GM12878 (cell line): ENCODE data around the gene METTL9. TPM values are rescaled to one million over a fixed set of nuclear protein-coding genes. Genes with fewer than 3 reads are reported as not detected.

ENCODE experiments used
- ATAC-seq: fragments of 200-7000 bp; cut with Tn5 transposase; 3 replicates; pipeline ENCODE4 v1.9.1; 2020; ENCODE audit warnings: mild to moderate bottlenecking, moderate library complexity
- BruUV-seq: library from RNA; stranded (reverse); fragments of 400-500 nt; replicated peaks from 2 replicates; lab custom pipeline; 2021; lab: Mats Ljungman, UMichigan
- CTCF ChIA-PET: fragments of 300-600 bp; sonication (Branson Sonifier 250); formaldehyde crosslinking; extraction: SDS; loops from one replicate; lab custom pipeline; 2021; ENCODE audit warnings: inconsistent platforms; lab: Yijun Ruan, JAX
- POLR2A ChIA-PET: fragments of 350-600 bp; formaldehyde crosslinking; extraction: SDS; loops from one replicate; lab custom pipeline; 2021; ENCODE audit warnings: inconsistent platforms; lab: Charles Lee
- RAD21 ChIA-PET: fragments of 300-600 bp; sonication (Branson Sonifier 250); formaldehyde crosslinking; loops from one replicate; lab custom pipeline; 2023; ENCODE audit warnings: antibody characterized with exemption; ENCODE audit not compliant: unreplicated experiment; lab: Charles Lee
- SMC1A ChIA-PET: fragments of 300-600 bp; sonication (Branson Sonifier 250); formaldehyde crosslinking; loops from one replicate; lab custom pipeline; 2023; ENCODE audit not compliant: unreplicated experiment, uncharacterized antibody; lab: Charles Lee
- DNase-seq: peaks from one replicate; pipeline ENCODE4 v3.0.0-alpha.2; 2011; ENCODE audit warnings: low read depth, low spot score
- FAIRE-seq: peaks from 3 replicates; lab custom pipeline; 2011; peaks lifted over from hg19 to GRCh38; lab: Jason Lieb, UNC
- H2AFZ ChIP-seq: 2 replicates; pipeline ENCODE4 v1.6.0; 2011; ENCODE audit warnings: low read depth, low read length, control low read depth; ENCODE audit not compliant: control insufficient read depth
- H3K27ac ChIP-seq: 2 replicates; pipeline ENCODE4 v1.5.1; 2011; ENCODE audit warnings: control low read depth; ENCODE audit not compliant: control insufficient read depth, insufficient read depth
- H3K27me3 ChIP-seq, 2 experiments: replicated peaks in 1 of 2; 2 replicates each; pipeline versions ENCODE4 v1.6.0 to v1.6.1; 2011; ENCODE audit warnings: low read length in 1 of 2; ENCODE audit not compliant: control insufficient read depth in 2 of 2, insufficient read depth in 2 of 2
- H3K36me3 ChIP-seq, 2 experiments: 2 replicates each; pipeline ENCODE4 v1.5.1; 2011; ENCODE audit warnings: low read length in 1 of 2; ENCODE audit not compliant: control insufficient read depth in 2 of 2, insufficient read depth in 2 of 2
- H3K4me1 ChIP-seq: 2 replicates; pipeline ENCODE4 v1.6.1; 2011; ENCODE audit warnings: mild to moderate bottlenecking, low read length, moderate library complexity, mixed read lengths; ENCODE audit not compliant: control insufficient read depth, insufficient read depth
- H3K4me2 ChIP-seq: 2 replicates; pipeline ENCODE4 v1.6.0; 2011; ENCODE audit warnings: control low read depth; ENCODE audit not compliant: control insufficient read depth, insufficient read depth
- H3K4me3 ChIP-seq: fragments of 200-600 bp; sonication (generic); 2 replicates; pipeline ENCODE4 v1.5.1; 2016
- H3K79me2 ChIP-seq: 2 replicates; pipeline ENCODE4 v1.6.0; 2011; ENCODE audit warnings: low read length; ENCODE audit not compliant: control insufficient read depth, insufficient read depth
- H3K9ac ChIP-seq: 2 replicates; pipeline ENCODE4 v1.8.0; 2011; ENCODE audit warnings: low read length, control low read depth, mixed read lengths; ENCODE audit not compliant: control insufficient read depth, insufficient read depth
- H3K9me3 ChIP-seq: replicated peaks from 3 replicates; pipeline ENCODE4 v1.5.1; 2011; ENCODE audit warnings: mild to moderate bottlenecking, low read length; ENCODE audit not compliant: control insufficient read depth, insufficient read depth
- H4K20me1 ChIP-seq: 2 replicates; pipeline ENCODE4 v1.6.0; 2011; ENCODE audit not compliant: control insufficient read depth, insufficient read depth
- ATF7 ChIP-seq: fragments of 450-650 bp; IDR thresholded peaks from 2 replicates; pipeline ENCODE4 v1.6.1; 2016; ENCODE audit warnings: low read depth, mild to moderate bottlenecking
- BCLAF1 ChIP-seq: fragments of 450-650 bp; IDR thresholded peaks from 2 replicates; pipeline ENCODE4 v1.6.1; 2017; ENCODE audit warnings: antibody characterized with exemption, mild to moderate bottlenecking, moderate library complexity
- BHLHE40 ChIP-seq, 2 experiments: fragments of 450-650 bp in 1 of 2; IDR thresholded peaks; 2 replicates each; pipeline ENCODE4 v1.6.1; 2011 to 2017; ENCODE audit warnings: low read depth in 2 of 2, borderline replicate concordance in 1 of 2, improper control_type of control experiment in 1 of 2, low read length in 1 of 2, mild to moderate bottlenecking in 1 of 2
- HDGF ChIP-seq: fragments of 450-650 bp; IDR thresholded peaks from 2 replicates; pipeline ENCODE4 v1.6.1; 2016; ENCODE audit warnings: antibody characterized with exemption
- IKZF2 ChIP-seq, 2 experiments: fragments of 450-650 bp; IDR thresholded peaks; 2 replicates each; pipeline ENCODE4 v1.6.1; 2017; ENCODE audit warnings: mild to moderate bottlenecking in 2 of 2, moderate library complexity in 2 of 2
- KLF5 ChIP-seq: fragments of 450-650 bp; IDR thresholded peaks from 2 replicates; pipeline ENCODE4 v1.6.1; 2014; ENCODE audit warnings: mild to moderate bottlenecking; ENCODE audit not compliant: partially characterized antibody
- MTA2 ChIP-seq: fragments of 450-650 bp; IDR thresholded peaks from 2 replicates; pipeline ENCODE4 v1.6.1; 2016; ENCODE audit warnings: low read depth, mild to moderate bottlenecking, moderate library complexity
- NFXL1 ChIP-seq: fragments of 450-650 bp; IDR thresholded peaks from 2 replicates; pipeline ENCODE4 v1.6.1; 2017; ENCODE audit warnings: antibody characterized with exemption, mild to moderate bottlenecking, borderline replicate concordance
- SMARCA5 ChIP-seq: fragments of 450-650 bp; IDR thresholded peaks from 2 replicates; pipeline ENCODE4 v1.6.1; 2017; ENCODE audit warnings: mild to moderate bottlenecking
- SREBF1 ChIP-seq: IDR thresholded peaks from 2 replicates; pipeline ENCODE4 v1.6.1; 2012; ENCODE audit warnings: mild to moderate bottlenecking, low read length
- SUZ12 ChIP-seq: fragments of 200-600 bp; sonication (generic); IDR thresholded peaks from one replicate; pipeline ENCODE4 v1.6.1; 2018; ENCODE audit warnings: antibody characterized with exemption, mild to moderate bottlenecking; ENCODE audit not compliant: unreplicated experiment
- USF1 ChIP-seq: IDR thresholded peaks from 2 replicates; pipeline ENCODE4 v1.6.1; 2011; ENCODE audit warnings: borderline replicate concordance, low read depth, mild to moderate bottlenecking, moderate library complexity, mixed read lengths, low read length; ENCODE audit not compliant: insufficient read depth; ENCODE audit errors: extremely low read length
- ZNF217 ChIP-seq: fragments of 450-650 bp; IDR thresholded peaks from 2 replicates; pipeline ENCODE4 v1.6.1; 2017; ENCODE audit warnings: antibody characterized with exemption, mild to moderate bottlenecking
- ZNF24 ChIP-seq: fragments of 450-650 bp; IDR thresholded peaks from 2 replicates; pipeline ENCODE4 v1.6.1; 2017; ENCODE audit warnings: antibody characterized with exemption, mild to moderate bottlenecking
- ZNF384 ChIP-seq: IDR thresholded peaks from 2 replicates; pipeline ENCODE4 v1.6.1; 2012; ENCODE audit warnings: low read depth, mild to moderate bottlenecking, low read length, improper control_type of control experiment, borderline replicate concordance
- WGBS: methylation state at CpG from one replicate; pipeline ENCODE4 v1.1.6; 2016; ENCODE audit warnings: low lambda C conversion rate; ENCODE audit not compliant: insufficient replicate concordance, insufficient coverage; ENCODE audit errors: missing lambda C conversion rate; 5-methylcytosine and 5-hydroxymethylcytosine counted together
- in situ Hi-C: fragments of 300-500 bp; cut with MboI; formaldehyde crosslinking; loops from 9 replicates; pipeline ENCODE4 v1.14.3; 2018; ENCODE audit warnings: mixed read lengths
- intact Hi-C: fragments of 100-400 bp; cut with micrococcal nuclease; formaldehyde crosslinking; loops from one replicate; pipeline ENCODE4 v1.14.2; 2022; ENCODE audit not compliant: unreplicated experiment
- polyA plus RNA-seq, 11 experiments: library from polyadenylated mRNA; depleted of rRNA in 4 of 11; unstranded in 6 of 11; stranded (reverse) in 5 of 11; fragments of >200 nt; fragmentation: Nextera tagmentation in 4 of 11; fragmentation: Illumina TruSeq in 1 of 11; extraction: Ambion mirVana in 4 of 11; extraction: Trizol in 1 of 11; gene quantifications; 1 replicate in 1 of 11; 2 replicates in 10 of 11; pipeline versions ENCODE4 v1.2.1 to v1.2.3, GENCODE V29; 2011 to 2016; ENCODE audit warnings: inconsistent platforms in 2 of 11, missing spikeins in 2 of 11, low read depth in 1 of 11
- total RNA-seq, 4 experiments: library from RNA; depleted of rRNA in 3 of 4; stranded (reverse); fragments of >200 nt in 3 of 4; fragmentation: Illumina TruSeq in 1 of 4; extraction: Trizol in 1 of 4; gene quantifications; 2 replicates each; pipeline versions ENCODE4 v1.2.1 to v1.2.3, GENCODE V29; 2013 to 2021
- TF ChIP-seq, protein P1 (sequence below): fragments of 450-650 bp; IDR thresholded peaks from 2 replicates; pipeline ENCODE4 v1.6.1; 2017; ENCODE audit warnings: mild to moderate bottlenecking, moderate library complexity

Gene METTL9
- total and polyA plus RNA-seq, 10 of the 15 experiments (the other 5 are each of a cell fraction or from before 2014, with no cell fraction given) = 19.4 to 119 (median 101) TPM

GRCh38 chr16:21653571-21653970, 54.2 kb downstream of the METTL9 start:
- ATAC-seq = no peak
- no peaks in the 10 kb centered on the region for H3K79me2 ChIP-seq
- H3K27ac ChIP-seq = no peak overlapping the region

More at GRCh38 chr16:21653571-21653970, 54.2 kb downstream of the METTL9 start:
- in situ Hi-C loops = loop anchor here (10.0 kb wide), 1 partner anchor 51 kb away; no protein-coding TSS in a partner anchor
- TF ChIP-seq ZNF217 (no peak), HDGF (no peak), SMARCA5 (no peak), ZNF384 (no peak), USF1 (no peak), NFXL1 (no peak), BCLAF1 (no peak), KLF5 (no peak), SREBF1 (no peak), SUZ12 (no peak), MTA2 (no peak), ZNF24 (no peak), BHLHE40 (IDR thresholded peaks at IDR 0.05; ENCODE audit: borderline replicate concordance in 1 of 2, low read depth in 2 of 2, low read length in 1 of 2) (no peak), ATF7 (no peak), IKZF2 (IDR thresholded peaks at IDR 0.05) (no peak)
- TF ChIP-seq, protein P1, sequence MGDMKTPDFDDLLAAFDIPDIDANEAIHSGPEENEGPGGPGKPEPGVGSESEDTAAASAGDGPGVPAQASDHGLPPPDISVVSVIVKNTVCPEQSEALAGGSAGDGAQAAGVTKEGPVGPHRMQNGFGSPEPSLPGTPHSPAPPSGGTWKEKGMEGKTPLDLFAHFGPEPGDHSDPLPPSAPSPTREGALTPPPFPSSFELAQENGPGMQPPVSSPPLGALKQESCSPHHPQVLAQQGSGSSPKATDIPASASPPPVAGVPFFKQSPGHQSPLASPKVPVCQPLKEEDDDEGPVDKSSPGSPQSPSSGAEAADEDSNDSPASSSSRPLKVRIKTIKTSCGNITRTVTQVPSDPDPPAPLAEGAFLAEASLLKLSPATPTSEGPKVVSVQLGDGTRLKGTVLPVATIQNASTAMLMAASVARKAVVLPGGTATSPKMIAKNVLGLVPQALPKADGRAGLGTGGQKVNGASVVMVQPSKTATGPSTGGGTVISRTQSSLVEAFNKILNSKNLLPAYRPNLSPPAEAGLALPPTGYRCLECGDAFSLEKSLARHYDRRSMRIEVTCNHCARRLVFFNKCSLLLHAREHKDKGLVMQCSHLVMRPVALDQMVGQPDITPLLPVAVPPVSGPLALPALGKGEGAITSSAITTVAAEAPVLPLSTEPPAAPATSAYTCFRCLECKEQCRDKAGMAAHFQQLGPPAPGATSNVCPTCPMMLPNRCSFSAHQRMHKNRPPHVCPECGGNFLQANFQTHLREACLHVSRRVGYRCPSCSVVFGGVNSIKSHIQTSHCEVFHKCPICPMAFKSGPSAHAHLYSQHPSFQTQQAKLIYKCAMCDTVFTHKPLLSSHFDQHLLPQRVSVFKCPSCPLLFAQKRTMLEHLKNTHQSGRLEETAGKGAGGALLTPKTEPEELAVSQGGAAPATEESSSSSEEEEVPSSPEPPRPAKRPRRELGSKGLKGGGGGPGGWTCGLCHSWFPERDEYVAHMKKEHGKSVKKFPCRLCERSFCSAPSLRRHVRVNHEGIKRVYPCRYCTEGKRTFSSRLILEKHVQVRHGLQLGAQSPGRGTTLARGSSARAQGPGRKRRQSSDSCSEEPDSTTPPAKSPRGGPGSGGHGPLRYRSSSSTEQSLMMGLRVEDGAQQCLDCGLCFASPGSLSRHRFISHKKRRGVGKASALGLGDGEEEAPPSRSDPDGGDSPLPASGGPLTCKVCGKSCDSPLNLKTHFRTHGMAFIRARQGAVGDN = no peak
- BruUV-seq = no TSS peak
- SMC1A ChIA-PET = interaction anchor here (2.8 kb wide), 1 partner anchor 11 kb away, joined by 10 read pairs; no protein-coding TSS in a partner anchor
- intact Hi-C loops = no loop called here
- RAD21 ChIA-PET = no interaction called here
- Histone ChIP-seq H3K4me2 (no peak overlapping the region), H3K9me3 (no peaks in the 10 kb centered on the region), H3K36me3 (peaks cover 0 to 3% of the 10 kb centered on the region in 2 experiments; a peak in 2 of 4 replicates), H3K4me1 (peaks cover 27% of the 10 kb centered on the region), H3K27me3 (no peaks in the 10 kb centered on the region), H4K20me1 (no peaks in the 10 kb centered on the region), H3K4me3 (no peak overlapping the region), H3K9ac (no peak overlapping the region), H2AFZ (no peak overlapping the region)
- WGBS = 98% methylated on average over 5 of the region's 5 CpGs
- no peak for DNase-seq
- POLR2A ChIA-PET = interaction anchor here (0.7 kb wide), 1 partner anchor 447 kb away, joined by 3 read pairs; no protein-coding TSS in a partner anchor
- no peak for FAIRE-seq
- CTCF ChIA-PET = no interaction called here
